Neuron (in vitro differentiated cells): ENCODE data around the gene KIF16B.

ENCODE experiments used
- H2AFZ ChIP-seq: one replicate; pipeline ENCODE4 v1.6.1; 2013; ENCODE audit warnings: low read depth, mild to moderate bottlenecking, inconsistent platforms, low read length, moderate library complexity
- H3K27me3 ChIP-seq: one replicate; pipeline ENCODE4 v1.6.1; 2013; ENCODE audit warnings: low read length; ENCODE audit not compliant: insufficient read depth
- H3K36me3 ChIP-seq: one replicate; pipeline ENCODE4 v1.6.1; 2013; ENCODE audit warnings: low read length; ENCODE audit not compliant: insufficient read depth
- H3K4me1 ChIP-seq: one replicate; pipeline ENCODE4 v1.6.1; 2013; ENCODE audit warnings: low read length; ENCODE audit not compliant: insufficient read depth
- H3K4me3 ChIP-seq: 2 replicates; pipeline ENCODE4 v1.5.1; 2013; ENCODE audit warnings: mild to moderate bottlenecking, low read length, moderate library complexity
- H3K9me3 ChIP-seq: one replicate; pipeline ENCODE4 v1.6.1; 2013; ENCODE audit warnings: low read length

Gene KIF16B

DNA sequence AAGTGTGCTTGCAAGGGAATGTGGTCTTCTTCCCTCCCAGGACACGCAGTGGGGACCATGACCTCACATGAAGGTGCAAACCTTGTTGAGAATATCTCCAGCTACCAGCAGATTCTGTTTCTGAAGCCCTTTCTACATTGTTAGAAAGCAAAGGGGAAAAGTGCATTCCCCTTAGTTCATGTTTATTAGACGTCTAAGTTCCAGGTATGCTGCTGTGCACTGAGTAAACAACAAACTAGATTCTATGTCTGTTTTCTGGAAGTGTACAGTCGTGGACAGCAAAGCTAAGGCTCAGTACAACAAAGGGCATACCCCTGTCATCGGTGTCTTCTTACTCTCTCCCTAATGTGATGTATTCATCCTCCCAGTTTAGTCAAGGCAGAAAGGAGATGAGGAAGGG is 178.5 kb downstream of the KIF16B start:
- Histone ChIP-seq H3K4me3 (no peak overlapping the region), H3K36me3 (no peaks in the 10 kb centered on the region), H3K9me3 (no peaks in the 10 kb centered on the region), H3K4me1 (peaks cover 5% of the 10 kb centered on the region), H3K27me3 (no peaks in the 10 kb centered on the region), H2AFZ (no peak overlapping the region)

DNA sequence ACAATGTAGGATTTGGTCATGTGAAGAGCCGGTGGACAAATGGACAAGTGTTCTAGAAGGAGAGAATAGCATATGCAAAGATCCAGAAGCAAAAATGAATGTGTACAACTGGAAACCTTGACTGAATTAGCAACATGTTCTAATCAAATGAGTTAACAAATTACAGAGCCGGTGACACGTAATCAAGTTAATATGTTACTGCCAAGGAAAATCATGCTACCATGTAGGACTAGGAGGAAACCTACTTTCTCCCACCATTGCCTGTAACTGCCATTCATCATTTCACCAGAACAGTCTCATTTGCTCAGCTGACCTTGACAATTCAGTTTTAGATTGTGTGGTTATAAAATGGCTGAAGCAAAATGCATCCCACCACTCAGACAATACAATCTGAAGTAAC is 179.4 kb downstream of the KIF16B start:
- no peak overlapping the region for H3K4me3 ChIP-seq
- H3K27me3 ChIP-seq, result no peaks in the 10 kb centered on the region
- no peaks in the 10 kb centered on the region for H3K9me3 ChIP-seq
- peaks cover 5% of the 10 kb centered on the region for H3K4me1 ChIP-seq
- H2AFZ ChIP-seq, result no peak overlapping the region
- H3K36me3 ChIP-seq, result no peaks in the 10 kb centered on the region

- Histone ChIP-seq H3K36me3 (no peaks in the 10 kb centered on the region), H2AFZ (no peak overlapping the region), H3K4me3 (no peak overlapping the region), H3K9me3 (no peaks in the 10 kb centered on the region), H3K27me3 (no peaks in the 10 kb centered on the region), H3K4me1 (peaks cover 5% of the 10 kb centered on the region)
Measured at GRCh38 chr20:16393297-16393696, 180.0 kb downstream of the KIF16B start.

GRCh38 chr20:16392346-16392745 is 180.9 kb downstream of the KIF16B start:
- no peak overlapping the region for H2AFZ ChIP-seq
- H3K4me1 ChIP-seq, result peaks cover 5% of the 10 kb centered on the region
- no peaks in the 10 kb centered on the region for H3K36me3 ChIP-seq
- no peaks in the 10 kb centered on the region for H3K9me3 ChIP-seq
- H3K27me3 ChIP-seq, result no peaks in the 10 kb centered on the region
- no peak overlapping the region for H3K4me3 ChIP-seq

GRCh38 chr20:16390991-16391390 is 182.3 kb downstream of the KIF16B start:
- Histone ChIP-seq H3K36me3 (no peaks in the 10 kb centered on the region), H3K9me3 (no peaks in the 10 kb centered on the region), H2AFZ (no peak overlapping the region), H3K27me3 (no peaks in the 10 kb centered on the region), H3K4me3 (no peak overlapping the region), H3K4me1 (peaks cover 5% of the 10 kb centered on the region)

- Histone ChIP-seq H3K9me3 (no peaks in the 10 kb centered on the region), H3K27me3 (no peaks in the 10 kb centered on the region), H3K4me1 (peaks cover 5% of the 10 kb centered on the region), H2AFZ (no peak overlapping the region), H3K4me3 (no peak overlapping the region), H3K36me3 (no peaks in the 10 kb centered on the region)
Measured at GRCh38 chr20:16388731-16389130, 184.5 kb downstream of the KIF16B start.

DNA sequence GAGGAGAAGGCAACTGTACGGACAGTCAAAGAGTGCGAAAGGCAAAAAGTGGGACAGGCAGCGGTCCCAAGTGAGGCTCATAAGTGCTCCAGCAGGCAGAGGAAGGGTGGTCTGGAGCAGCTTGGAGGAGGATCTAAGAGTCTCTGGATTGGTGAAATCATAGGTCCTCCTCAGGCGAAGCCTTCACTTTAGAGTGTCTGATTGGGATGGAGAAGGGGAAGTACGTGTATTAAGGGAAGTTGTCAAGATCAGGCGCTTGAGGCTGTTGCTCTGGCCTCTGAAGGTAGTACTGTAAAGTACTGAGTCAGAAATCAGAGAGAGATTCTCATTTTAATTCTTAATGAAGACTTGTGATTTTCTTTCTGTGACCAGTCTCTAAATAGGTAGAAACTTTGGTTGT is 185.6 kb downstream of the KIF16B start:
- H3K27me3 ChIP-seq, result no peaks in the 10 kb centered on the region
- no peak overlapping the region for H3K4me3 ChIP-seq
- H3K36me3 ChIP-seq, result no peaks in the 10 kb centered on the region
- H3K9me3 ChIP-seq, result no peaks in the 10 kb centered on the region
- no peak overlapping the region for H2AFZ ChIP-seq
- peaks cover 5% of the 10 kb centered on the region for H3K4me1 ChIP-seq

DNA sequence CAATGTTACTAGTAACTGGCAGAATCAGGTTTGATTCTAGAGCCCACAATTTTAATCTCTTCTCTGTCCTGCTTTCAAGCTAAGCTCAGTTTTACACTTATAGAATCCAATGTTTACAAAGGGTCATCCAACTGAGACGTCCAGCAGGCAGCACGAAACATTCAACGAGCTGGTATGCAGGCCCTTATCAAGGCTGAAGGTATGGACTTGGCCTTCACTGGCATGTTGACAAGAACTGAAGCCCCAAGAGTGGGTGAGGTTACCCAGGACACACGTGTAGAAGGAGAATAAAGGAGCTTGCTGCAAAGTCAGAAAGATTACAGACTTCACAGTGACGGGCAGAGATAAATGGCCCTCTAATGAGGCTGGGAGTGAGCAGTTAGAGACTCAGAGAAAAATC is 187.4 kb downstream of the KIF16B start:
- Histone ChIP-seq H2AFZ (no peak overlapping the region), H3K4me1 (peaks cover 3% of the 10 kb centered on the region), H3K9me3 (no peaks in the 10 kb centered on the region), H3K4me3 (no peak overlapping the region), H3K27me3 (no peaks in the 10 kb centered on the region), H3K36me3 (no peaks in the 10 kb centered on the region)

DNA sequence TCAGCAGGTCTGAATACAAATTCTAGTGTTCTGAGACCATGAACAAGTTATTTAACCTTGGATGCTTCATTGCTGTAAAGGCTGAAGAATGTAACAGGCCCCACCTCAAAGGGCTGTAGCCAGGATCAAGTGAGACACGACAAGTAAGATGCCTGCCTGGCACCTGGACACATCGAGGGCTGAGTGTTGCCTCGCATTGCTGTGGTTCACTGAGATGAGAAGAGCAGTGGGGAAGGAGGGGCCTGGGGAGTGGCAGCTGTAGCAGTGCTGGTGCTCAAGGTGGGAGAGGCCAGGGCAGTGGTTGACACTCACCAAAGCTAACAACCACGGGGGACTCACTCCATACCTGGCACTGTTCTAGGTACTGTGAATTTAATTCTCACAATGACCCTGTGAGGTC is 187.8 kb downstream of the KIF16B start:
- H3K4me1 ChIP-seq, result no peaks in the 10 kb centered on the region
- H3K9me3 ChIP-seq, result no peaks in the 10 kb centered on the region
- H3K27me3 ChIP-seq, result no peaks in the 10 kb centered on the region
- H3K4me3 ChIP-seq, result no peak overlapping the region
- no peaks in the 10 kb centered on the region for H3K36me3 ChIP-seq
- no peak overlapping the region for H2AFZ ChIP-seq

GRCh38 chr20:16381444-16381843 is 191.8 kb downstream of the KIF16B start:
- Histone ChIP-seq H3K27me3 (no peaks in the 10 kb centered on the region), H3K9me3 (no peaks in the 10 kb centered on the region), H3K4me3 (no peak overlapping the region), H3K4me1 (no peaks in the 10 kb centered on the region), H2AFZ (no peak overlapping the region), H3K36me3 (peaks cover 8% of the 10 kb centered on the region)

- Histone ChIP-seq H3K9me3 (no peaks in the 10 kb centered on the region), H3K27me3 (no peaks in the 10 kb centered on the region), H3K4me1 (no peaks in the 10 kb centered on the region), H2AFZ (no peak overlapping the region), H3K4me3 (no peak overlapping the region), H3K36me3 (peaks cover 8% of the 10 kb centered on the region)
Measured at GRCh38 chr20:16378712-16379370, 194.4 kb downstream of the KIF16B start.

DNA sequence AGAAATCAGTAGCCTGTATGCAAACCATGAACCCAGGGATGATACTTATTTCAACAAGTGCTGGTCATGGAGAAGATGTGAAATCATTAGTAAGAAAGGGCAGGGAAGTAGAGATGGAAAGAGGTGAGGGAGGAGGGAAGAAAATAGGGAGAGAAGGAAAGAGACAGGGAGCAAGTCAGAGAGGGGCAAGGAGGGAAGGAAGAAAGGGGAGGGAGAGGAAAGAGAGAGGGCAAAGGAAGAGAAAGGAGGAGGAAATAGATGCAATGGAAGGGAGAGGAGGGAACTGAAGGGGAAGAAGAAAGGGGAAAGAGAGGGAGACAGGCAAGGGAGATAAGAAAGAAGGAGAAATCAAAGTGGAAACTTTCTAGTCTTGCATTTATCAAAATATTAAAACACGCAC is 195.1 kb downstream of the KIF16B start:
- Histone ChIP-seq H2AFZ (no peak overlapping the region), H3K9me3 (no peaks in the 10 kb centered on the region), H3K4me3 (no peak overlapping the region), H3K4me1 (no peaks in the 10 kb centered on the region), H3K27me3 (no peaks in the 10 kb centered on the region), H3K36me3 (peaks cover 8% of the 10 kb centered on the region)

GRCh38 chr20:16369441-16369840 is 203.8 kb downstream of the KIF16B start:
- Histone ChIP-seq H3K4me3 (no peak overlapping the region), H3K9me3 (no peaks in the 10 kb centered on the region), H2AFZ (no peak overlapping the region), H3K4me1 (no peaks in the 10 kb centered on the region), H3K27me3 (no peaks in the 10 kb centered on the region), H3K36me3 (no peaks in the 10 kb centered on the region)

DNA sequence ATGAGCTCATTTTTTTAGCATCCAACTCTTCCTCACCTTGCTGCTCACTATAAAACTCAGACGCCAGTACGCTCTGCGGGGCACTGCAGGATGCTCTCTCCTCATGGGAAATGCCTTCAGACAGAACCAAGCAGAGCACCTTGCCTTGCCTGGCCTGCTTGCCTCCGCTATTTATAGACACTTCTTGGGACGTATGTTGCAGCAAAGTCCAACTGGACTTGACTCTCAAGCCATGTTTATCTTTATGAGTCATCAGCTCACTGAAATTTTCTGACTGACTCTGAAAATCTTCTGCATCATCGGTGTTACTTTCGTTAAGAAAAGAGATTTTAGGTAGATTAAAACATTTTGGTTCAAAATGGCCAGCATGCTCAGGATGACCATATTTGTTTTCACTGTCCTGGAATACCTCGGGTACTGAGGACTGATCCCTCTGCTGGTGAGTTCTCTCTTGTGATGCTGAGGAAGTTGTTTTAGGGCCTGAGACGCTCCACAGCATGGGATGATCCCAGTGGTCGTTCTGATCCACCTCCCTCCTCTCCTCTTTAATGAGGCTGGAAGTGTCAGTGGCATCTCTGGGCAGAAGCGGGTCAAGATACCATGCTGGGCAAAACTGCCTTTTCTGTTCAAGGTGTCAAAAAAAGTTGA is 204.5 kb downstream of the KIF16B start:
- Histone ChIP-seq H2AFZ (no peak overlapping the region), H3K9me3 (no peaks in the 10 kb centered on the region), H3K36me3 (no peaks in the 10 kb centered on the region), H3K27me3 (no peaks in the 10 kb centered on the region), H3K4me1 (no peaks in the 10 kb centered on the region), H3K4me3 (no peak overlapping the region)
